HEK293T (cell line): ENCODE measurements around the gene OR51E1.

ENCODE experiments used
- ARNT ChIP-seq: fragments of 450-650 bp; IDR thresholded peaks from 2 replicates; pipeline ENCODE4 v1.6.1; 2017; ENCODE audit warnings: mild to moderate bottlenecking
- FOXM1 ChIP-seq: fragments of 450-650 bp; IDR thresholded peaks from 2 replicates; pipeline ENCODE4 v1.6.1; 2017; ENCODE audit warnings: mild to moderate bottlenecking, borderline replicate concordance
- L3MBTL2 ChIP-seq: fragments of 450-650 bp; conservative IDR thresholded peaks from 2 replicates; pipeline ENCODE4 v1.6.1; 2016; ENCODE audit warnings: mild to moderate bottlenecking
- SP1 ChIP-seq: fragments of 450-650 bp; IDR thresholded peaks from 2 replicates; pipeline ENCODE4 v1.6.1; 2017
- SUZ12 ChIP-seq: fragments of 450-650 bp; IDR thresholded peaks from 2 replicates; pipeline ENCODE4 v1.6.1; 2016; ENCODE audit warnings: mild to moderate bottlenecking

- TF ChIP-seq SUZ12 (no peak), ARNT (no peak), FOXM1 (no peak), L3MBTL2 (no peak), SP1 (no peak)
Measured at GRCh38 chr11:4684631-4685285, 41.0 kb downstream of the OR51E1 start.
